ENCODE data around the gene MYO10.
"Not testable (repeated sequence)": the region's sequence is repeated elsewhere in the genome, so short reads cannot be mapped to it uniquely, and the experiment has no call there.

Gene MYO10

GRCh38 chr5:16735101-16736060, 200.7 kb downstream of the MYO10 start:
- no peak for DNase-seq

DNA sequence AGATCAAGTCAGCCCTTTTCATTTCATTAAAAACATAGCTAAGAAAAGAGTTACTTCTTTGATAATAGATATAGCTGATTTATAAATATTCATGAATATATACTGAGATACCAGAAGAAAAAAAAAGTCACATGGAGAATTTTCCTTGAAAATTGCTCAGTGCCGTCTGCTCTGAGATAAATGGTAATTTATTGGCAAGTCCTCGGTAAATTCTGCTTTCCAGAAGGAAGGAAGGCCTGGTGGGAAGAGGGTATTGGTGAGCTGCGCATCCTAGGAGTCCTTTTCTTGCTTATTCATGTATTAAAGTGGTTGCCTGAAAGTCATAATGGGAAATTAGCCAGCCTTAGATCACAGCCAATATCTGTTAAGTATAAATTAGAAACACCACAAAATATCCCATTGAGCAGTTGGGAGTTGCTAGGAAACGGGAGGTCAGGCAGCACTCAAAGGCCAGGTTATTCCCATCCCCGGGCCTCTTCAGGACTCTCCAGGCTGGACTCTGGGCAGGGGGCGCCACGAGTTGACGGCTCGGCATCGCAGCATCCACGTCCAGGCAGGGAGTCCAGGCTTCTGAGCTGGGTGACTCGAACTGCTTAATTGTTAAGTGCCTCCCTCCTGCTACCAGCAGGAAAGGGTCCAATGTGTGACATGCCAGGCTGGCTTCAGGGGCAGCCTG, 202.6 kb downstream of the MYO10 start:
- no peak for DNase-seq

DNA sequence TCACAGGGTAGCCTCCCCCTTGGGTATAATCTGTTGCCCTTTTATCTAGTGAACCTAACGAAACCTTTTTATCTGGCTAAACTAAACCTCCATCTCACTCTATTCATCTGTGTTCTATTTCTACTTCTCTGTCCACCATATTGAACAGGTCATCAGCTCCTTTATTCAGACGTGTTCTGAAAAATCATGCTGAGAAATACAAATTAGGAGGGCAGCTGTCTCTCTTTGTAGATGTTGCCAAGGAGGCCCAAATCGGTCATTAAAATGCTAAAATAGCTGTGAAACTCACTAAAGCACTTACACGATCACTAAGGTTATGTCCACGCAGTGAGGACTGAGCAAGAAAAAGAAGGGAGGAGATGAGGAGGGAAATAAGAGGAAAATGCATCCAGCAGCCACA, 203.7 kb downstream of the MYO10 start:
- no peak for DNase-seq

DNA sequence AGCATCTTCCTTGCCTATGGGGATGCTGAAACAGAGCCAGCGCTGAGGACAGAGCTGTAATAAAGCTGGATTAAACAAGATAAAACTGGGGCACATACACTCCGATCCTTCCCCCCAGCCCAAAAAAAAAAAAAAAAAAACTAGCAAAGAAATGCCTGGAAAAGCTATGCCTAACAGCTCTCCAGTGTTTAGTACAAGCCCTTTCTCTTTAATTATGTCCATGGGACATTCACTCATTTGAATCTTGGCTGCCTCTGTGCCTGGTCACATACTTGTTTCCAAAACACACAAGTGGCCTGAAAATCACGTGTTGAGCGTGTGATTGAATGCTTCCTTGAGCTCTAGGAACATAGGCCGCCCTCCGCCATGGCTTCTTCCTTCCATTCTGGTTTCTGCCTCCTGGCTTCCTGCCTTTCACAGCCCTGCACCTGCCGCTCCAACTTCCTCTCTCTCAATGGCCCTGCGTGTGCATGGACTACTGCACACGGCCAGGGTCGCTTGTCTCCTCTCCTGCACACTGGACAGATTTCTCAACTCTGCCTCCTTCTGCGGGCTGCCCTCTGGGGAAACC, 208.2 kb downstream of the MYO10 start:
- DNase-seq, result no peak

GRCh38 chr5:16726538-16726946, 209.5 kb downstream of the MYO10 start:
- peak in 3 of 6 experiments; percentile 52 to 64 (median 59) for DNase-seq

DNA sequence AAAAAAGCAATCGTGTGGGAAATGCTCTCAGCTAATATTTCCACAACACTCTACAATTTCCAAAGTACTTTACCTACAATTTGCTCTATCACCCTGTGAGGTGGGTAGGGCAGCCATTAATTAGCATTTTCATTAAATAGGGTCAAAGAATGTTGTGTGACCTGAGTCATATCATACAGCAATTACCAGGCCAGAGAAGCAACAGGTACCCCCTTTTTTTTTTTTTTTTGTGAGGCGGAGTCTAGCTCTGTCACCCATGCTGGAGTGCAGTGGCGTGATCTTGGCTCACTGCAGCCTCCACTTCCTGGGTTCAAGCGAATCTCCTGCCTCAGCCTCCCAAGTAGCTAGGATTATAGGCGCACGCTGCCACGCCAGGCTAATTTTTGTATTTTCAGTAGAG, 210.5 kb downstream of the MYO10 start:
- DNase-seq, result no peak

DNA sequence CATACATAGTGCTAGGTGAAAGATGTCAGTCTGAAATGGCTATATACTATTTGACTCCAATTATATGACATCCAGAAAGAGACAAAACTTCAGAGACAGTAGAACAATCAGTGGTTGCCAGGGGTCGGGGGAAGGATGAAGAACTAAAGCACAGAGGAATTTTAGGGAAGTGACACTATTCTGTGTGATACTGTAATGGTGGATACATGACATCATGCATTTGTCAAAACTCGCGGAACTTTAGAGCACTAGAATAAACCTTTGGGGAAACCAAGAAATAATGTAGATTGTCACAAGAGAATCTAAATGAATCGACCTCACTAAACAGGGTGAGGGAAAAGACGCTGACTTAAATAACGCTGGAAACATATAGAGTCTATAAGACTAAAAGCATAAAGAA, 212.3 kb downstream of the MYO10 start:
- no peak for DNase-seq

DNA sequence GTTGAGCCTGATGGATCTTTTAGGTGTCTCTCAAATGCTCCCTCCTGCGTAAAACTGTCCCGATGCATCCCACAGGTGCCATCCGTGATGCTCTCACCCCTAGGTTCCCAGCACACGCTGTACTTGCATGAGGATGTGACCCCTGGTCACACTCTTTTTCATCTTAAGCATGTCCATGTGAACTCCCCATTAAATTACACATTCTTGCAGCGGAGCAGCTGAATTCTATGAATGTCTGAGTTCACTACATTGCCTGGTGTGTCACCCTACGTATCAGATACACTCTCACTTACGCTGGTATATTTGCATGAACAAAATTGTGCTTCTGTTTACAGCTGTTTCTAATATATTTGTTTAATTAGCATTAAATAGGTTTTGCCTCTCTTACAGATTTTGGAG, 214.0 kb downstream of the MYO10 start:
- no peak for DNase-seq

GRCh38 chr5:16721151-16722096, 214.7 kb downstream of the MYO10 start:
- DNase-seq, result no peak

- not testable (repeated sequence) for DNase-seq
Observed at GRCh38 chr5:16718036-16718435, 218.1 kb downstream of the MYO10 start.

DNA sequence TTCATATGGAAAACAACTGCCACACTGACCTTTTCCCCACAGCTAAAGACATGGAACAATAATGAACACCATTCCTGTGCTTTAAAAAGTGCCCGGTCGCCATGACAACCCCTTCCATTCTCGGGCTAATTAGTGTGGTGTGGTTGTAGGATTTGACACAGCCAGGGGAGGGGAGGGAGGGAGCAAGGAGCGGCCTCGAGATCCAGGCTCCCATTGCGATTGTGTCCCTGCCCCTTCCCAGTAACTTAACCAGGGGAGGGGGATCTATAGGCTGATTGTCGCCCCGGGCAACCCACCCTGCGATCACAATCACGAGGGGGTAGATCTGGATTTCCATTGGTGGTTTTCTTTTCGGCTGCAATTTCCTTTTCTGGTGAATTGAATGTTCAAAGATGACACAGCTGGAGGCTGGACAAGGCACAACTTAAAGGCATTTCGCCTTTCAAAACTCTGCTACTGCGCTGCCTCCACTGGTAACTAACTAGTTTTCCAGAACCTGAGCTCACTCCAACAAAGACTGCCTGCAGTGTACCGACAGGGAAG, 222.6 kb downstream of the MYO10 start:
- DNase-seq, result no peak

- DNase-seq, result no peak
Observed at GRCh38 chr5:16712620-16713019, 223.5 kb downstream of the MYO10 start.

DNA sequence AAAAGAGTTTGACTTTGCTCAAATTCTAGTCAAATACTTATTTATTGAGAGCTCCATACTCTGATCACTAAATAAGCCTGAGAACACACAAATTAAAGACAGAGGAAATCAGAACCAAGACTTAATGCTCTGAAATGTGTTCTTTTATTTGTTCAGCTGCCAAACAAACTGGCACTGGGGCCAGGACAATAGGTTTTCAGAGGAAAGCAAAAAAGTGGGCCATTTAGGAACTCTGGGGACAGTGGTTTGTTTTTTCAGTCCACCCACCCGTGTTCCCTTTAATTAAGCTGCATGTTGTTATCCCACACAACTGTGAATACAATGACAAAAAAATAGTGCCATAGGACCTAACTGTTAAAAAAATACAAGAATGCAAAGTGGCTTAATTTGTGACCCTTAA, 223.9 kb downstream of the MYO10 start:
- DNase-seq, result no peak

DNA sequence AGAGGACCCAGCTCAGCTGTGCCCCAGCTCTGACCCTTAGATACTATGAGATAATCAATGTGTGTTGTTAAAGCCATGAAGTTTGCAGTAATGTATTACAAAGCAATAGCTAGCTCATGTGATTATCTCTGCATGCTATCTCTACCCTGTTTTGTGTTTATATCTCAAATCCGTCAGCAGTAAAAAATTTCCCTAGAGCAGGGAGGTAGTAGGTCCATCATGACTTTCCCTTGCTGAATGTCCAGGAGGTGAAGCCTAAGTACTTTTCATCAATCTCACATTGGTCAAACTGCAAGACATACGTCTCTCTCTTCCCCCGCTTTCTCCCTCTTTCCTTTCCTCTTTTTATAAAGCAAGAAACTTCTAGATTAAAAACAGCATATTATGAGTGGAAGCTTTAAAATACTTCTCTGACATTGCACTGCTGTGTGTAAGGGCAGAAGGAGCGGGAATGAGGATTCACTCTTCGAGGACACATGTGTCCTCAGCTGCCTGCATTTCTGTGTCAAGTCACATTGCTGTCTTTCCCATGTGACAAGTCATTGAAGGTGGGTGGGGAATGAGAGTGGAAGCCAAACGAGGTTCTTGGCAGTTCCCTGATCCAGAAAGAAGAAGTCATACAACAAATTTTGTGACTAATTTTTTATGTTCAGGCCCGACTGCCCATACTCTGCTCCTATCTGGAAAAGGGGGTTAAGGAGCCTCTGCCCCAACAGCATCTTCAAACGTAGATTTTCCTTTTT, 226.2 kb downstream of the MYO10 start:
- DNase-seq, result no peak

DNA sequence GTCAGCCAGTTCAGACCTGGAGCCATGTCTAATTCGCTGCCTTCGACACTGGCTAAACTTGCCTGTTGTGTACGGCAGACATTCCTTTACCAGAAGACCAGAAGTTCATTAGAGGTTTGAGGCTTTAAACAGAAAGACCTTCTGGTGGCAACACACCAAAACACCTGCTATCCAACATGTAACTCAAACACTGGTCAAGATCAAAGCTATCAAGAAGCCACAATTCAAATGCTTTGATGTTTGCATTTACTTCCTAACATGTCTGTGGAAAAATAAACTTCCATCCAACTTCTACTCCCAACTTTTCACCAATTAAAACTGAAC, 228.3 kb downstream of the MYO10 start:
- DNase-seq, result no peak

- no peak for DNase-seq
Observed at GRCh38 chr5:16707168-16707868, 228.8 kb downstream of the MYO10 start.

GRCh38 chr5:16704945-16705344, 231.1 kb downstream of the MYO10 start:
- DNase-seq, result no peak

DNA sequence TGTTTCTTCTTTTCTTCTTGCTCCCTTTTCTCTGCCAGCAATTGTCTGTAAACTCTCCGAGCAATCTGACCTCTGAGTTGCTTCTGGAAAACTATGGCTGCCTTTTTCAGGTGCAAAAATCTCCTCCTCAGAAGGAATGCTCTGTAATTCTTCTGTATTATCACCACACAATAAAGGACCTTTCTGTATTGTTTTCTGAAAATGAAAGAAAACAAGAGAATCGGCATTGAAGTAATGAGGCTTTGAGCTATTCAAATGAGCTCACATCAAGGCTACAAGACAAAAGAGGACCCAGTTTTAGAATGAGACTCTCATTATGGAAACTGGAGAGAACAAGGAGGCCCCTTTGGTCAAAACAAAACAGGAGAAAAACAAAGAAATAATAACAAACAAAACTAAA, 233.1 kb downstream of the MYO10 start:
- DNase-seq, result no peak

DNA sequence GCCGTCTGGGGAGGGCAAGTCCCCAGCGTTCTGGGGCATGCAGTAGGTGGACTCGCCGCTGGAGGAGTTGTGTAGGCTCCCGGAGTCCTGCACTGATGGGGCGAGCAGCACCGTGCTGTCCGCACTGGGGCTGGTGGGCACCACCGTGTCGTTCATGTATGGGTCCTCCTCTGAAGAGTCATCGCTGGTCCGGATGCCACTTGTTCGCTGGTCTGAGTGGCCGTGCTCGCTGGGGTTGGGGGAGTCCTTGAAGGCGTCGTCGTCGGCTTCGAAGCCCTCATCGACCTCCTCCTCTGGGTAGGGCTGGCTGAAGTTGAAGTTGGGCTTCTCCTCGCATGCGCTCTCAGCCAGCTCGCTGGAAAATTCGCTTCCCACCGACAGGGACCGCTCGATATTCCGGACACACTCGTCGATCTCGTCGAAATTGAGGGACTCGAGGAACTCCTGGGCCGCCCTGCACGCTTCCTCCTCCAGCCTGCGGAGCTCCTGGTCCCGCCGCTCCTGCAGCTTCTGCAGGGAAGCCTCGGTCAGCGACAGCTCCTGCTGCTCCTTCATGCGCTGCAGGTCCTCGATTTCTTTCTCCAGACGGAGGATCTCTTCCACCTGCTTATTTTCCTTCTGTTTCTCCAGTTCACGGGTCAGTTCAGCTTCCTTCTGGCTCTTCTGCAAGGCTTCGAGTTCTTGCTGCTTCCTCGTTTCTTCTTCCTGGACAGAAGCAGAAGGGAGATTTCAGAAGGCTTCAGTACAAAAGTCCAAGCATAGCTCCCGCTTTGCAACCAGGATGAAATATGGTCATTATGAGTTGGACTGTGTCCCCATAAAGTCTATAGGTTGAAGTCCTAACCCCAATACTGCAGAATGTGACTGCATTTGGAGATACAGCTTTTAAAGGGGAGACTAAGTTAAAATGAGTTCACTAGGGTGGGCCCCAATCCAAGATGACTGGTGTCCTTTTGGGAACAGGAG, 234.7 kb downstream of the MYO10 start:
- DNase-seq, result no peak

- DNase-seq, result no peak
Observed at GRCh38 chr5:16700081-16700480, 236.0 kb downstream of the MYO10 start.

All from stimulated activated naive CD4-positive, alpha-beta T cell (primary cell).